NB4 (cell line): ENCODE data around the gene TMEM50A.
"Not testable (repeated sequence)": the region's sequence is repeated elsewhere in the genome, so short reads cannot be mapped to it uniquely, and the experiment has no call there.

ENCODE experiments used
- DNase-seq: peaks from one replicate; pipeline ENCODE4 v3.0.0; 2010; ENCODE audit warnings: low read depth
- H3K4me3 ChIP-seq: one replicate; pipeline ENCODE4 v1.5.1; 2011; ENCODE audit warnings: mild to moderate bottlenecking, low read depth, low read length, moderate library complexity
- CTCF ChIP-seq: IDR thresholded peaks from one replicate; pipeline ENCODE4 v1.5.1; 2012; ENCODE audit warnings: low read depth, low read length
- MAX ChIP-seq: IDR thresholded peaks from 2 replicates; pipeline ENCODE4 v1.6.1; 2011; ENCODE audit warnings: low read depth, low read length
- MYC ChIP-seq: IDR thresholded peaks from 2 replicates; pipeline ENCODE4 v1.6.1; 2011; ENCODE audit warnings: low read depth, low read length
- POLR2A ChIP-seq: IDR thresholded peaks from 2 replicates; pipeline ENCODE4 v1.6.1; 2011; ENCODE audit warnings: mild to moderate bottlenecking; ENCODE audit not compliant: insufficient read length; ENCODE audit errors: extremely low read depth

The TMEM50A gene

GRCh38 chr1:25360596-25361581 is 22.8 kb downstream of the TMEM50A start:
- TF ChIP-seq MYC (no peak), POLR2A (no peak), CTCF (no peak), MAX (no peak)
- no peak overlapping the region for H3K4me3 ChIP-seq
- no peak for DNase-seq

GRCh38 chr1:25361901-25362300 is 23.8 kb downstream of the TMEM50A start:
- no peak for DNase-seq
- no peak overlapping the region for H3K4me3 ChIP-seq
- no peak for TF ChIP-seq MYC
- no peak for TF ChIP-seq MAX
- no peak for TF ChIP-seq CTCF
- TF ChIP-seq POLR2A, result no peak

- not testable (repeated sequence) for H3K4me3 ChIP-seq, DNase-seq
Observed at GRCh38 chr1:25362634-25363559, 24.8 kb downstream of the TMEM50A start.

- TF ChIP-seq POLR2A, result no peak
- TF ChIP-seq MYC, result no peak
- TF ChIP-seq MAX, result no peak
- TF ChIP-seq CTCF, result no peak
- H3K4me3 ChIP-seq, result no peak overlapping the region
- DNase-seq, result no peak
Observed at GRCh38 chr1:25369241-25369640, 31.1 kb downstream of the TMEM50A start.

- not testable (repeated sequence) for H3K4me3 ChIP-seq, DNase-seq
Observed at GRCh38 chr1:25369691-25370271, 31.6 kb downstream of the TMEM50A start.

- H3K4me3 ChIP-seq, DNase-seq: not testable (repeated sequence)
Observed at GRCh38 chr1:25371757-25372156, 33.6 kb downstream of the TMEM50A start.

- not testable (repeated sequence) for H3K4me3 ChIP-seq, DNase-seq
Observed at GRCh38 chr1:25378367-25378766, 40.2 kb downstream of the TMEM50A start.

- not testable (repeated sequence) for DNase-seq, H3K4me3 ChIP-seq
Observed at GRCh38 chr1:25382543-25382942, 44.4 kb downstream of the TMEM50A start.

GRCh38 chr1:25383090-25383489 is 45.0 kb downstream of the TMEM50A start:
- DNase-seq, H3K4me3 ChIP-seq: not testable (repeated sequence)

- not testable (repeated sequence) for DNase-seq, H3K4me3 ChIP-seq
Observed at GRCh38 chr1:25383875-25384274, 45.7 kb downstream of the TMEM50A start.

GRCh38 chr1:25387096-25387495 is 49.0 kb downstream of the TMEM50A start:
- H3K4me3 ChIP-seq, DNase-seq: not testable (repeated sequence)

GRCh38 chr1:25388691-25389090 is 50.6 kb downstream of the TMEM50A start:
- DNase-seq, H3K4me3 ChIP-seq: not testable (repeated sequence)

- DNase-seq, H3K4me3 ChIP-seq: not testable (repeated sequence)
Observed at GRCh38 chr1:25389721-25390120, 51.6 kb downstream of the TMEM50A start.
